ENCODE measurements around the gene DAB2IP. TPM values are rescaled to one million over a fixed set of nuclear protein-coding genes. Genes with fewer than 3 reads are reported as not detected.

The DAB2IP gene
- total RNA-seq, 1 experiment from 2014 or later: 52.6 TPM

DNA sequence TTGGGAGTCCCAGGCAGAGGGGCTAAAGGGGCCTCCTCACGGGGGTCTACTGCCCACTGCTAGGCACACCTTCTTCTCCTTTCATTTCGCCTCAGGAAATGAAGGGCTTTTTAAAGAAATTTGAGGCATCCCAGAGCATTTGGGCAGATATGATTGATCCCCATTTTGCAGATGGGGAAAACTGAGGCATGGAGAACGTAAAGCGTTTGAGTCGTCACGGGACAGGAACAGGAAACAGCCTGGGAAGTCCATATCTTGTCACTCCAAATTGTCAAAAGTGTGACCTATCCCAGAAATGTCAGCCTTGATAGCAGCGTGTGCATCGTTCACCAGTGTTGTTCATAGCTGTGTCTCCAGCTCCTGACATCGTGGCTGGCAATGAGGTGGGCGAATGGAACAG is 98.2 kb downstream of the DAB2IP start:
- DNase-seq (ENCODE audit: low spot score) (no peak), ATAC-seq (no peak)
- CTCF ChIA-PET: interaction anchor here (1.0 to 9.3 kb wide), 2 partner anchors 13 to 62 kb away, joined by 3 to 78 read pairs; no protein-coding TSS in a partner anchor
- Mint-ChIP-seq H3K4me3 (no peak overlapping the region), H3K27me3 (ENCODE audit: low read depth) (no peaks in the 10 kb centered on the region), H3K27ac (no peak overlapping the region), H3K4me1 (peaks cover 13% of the 10 kb centered on the region), H3K36me3 (no peaks in the 10 kb centered on the region), H3K9me3 (no peaks in the 10 kb centered on the region)
- POLR2A ChIA-PET: no interaction called here
- TF ChIP-seq JAZF1 (CRISPR knock-in tag; IDR thresholded peaks at IDR 0.05) (no peak), TCF7 (CRISPR knock-in tag; IDR thresholded peaks at IDR 0.05; ENCODE audit: low read depth) (no peak), MYBL2 (CRISPR knock-in tag; IDR thresholded peaks at IDR 0.05) (no peak), NR1H2 (CRISPR knock-in tag; IDR thresholded peaks at IDR 0.05) (no peak), FOXK1 (CRISPR knock-in tag; IDR thresholded peaks at IDR 0.05) (no peak), FOXJ3 (CRISPR knock-in tag; IDR thresholded peaks at IDR 0.05; ENCODE audit: borderline replicate concordance) (no peak), IRF2 (CRISPR knock-in tag; IDR thresholded peaks at IDR 0.05; ENCODE audit: borderline replicate concordance, low read depth) (no peak)
- TF ChIP-seq, protein P1, sequence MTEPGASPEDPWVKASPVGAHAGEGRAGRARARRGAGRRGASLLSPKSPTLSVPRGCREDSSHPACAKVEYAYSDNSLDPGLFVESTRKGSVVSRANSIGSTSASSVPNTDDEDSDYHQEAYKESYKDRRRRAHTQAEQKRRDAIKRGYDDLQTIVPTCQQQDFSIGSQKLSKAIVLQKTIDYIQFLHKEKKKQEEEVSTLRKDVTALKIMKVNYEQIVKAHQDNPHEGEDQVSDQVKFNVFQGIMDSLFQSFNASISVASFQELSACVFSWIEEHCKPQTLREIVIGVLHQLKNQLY (CRISPR knock-in tag; IDR thresholded peaks at IDR 0.05): no peak

GRCh38 chr9:121750259-121750714 is 98.9 kb downstream of the DAB2IP start:
- Mint-ChIP-seq H3K36me3 (no peaks in the 10 kb centered on the region), H3K9me3 (no peaks in the 10 kb centered on the region), H3K27me3 (ENCODE audit: low read depth) (no peaks in the 10 kb centered on the region), H3K27ac (no peak overlapping the region), H3K4me1 (peaks cover 13% of the 10 kb centered on the region), H3K4me3 (no peak overlapping the region)
- TF ChIP-seq CBFB (CRISPR knock-in tag; IDR thresholded peaks at IDR 0.05; ENCODE audit: low read depth) (no peak), TEAD4 (CRISPR knock-in tag; IDR thresholded peaks at IDR 0.05) (no peak), ZNF396 (CRISPR knock-in tag; IDR thresholded peaks at IDR 0.05; ENCODE audit: borderline replicate concordance) (no peak), MXD4 (CRISPR knock-in tag; IDR thresholded peaks at IDR 0.05; ENCODE audit: borderline replicate concordance) (no peak), SOX15 (CRISPR knock-in tag; IDR thresholded peaks at IDR 0.05) (no peak)
- TF ChIP-seq, protein P2, sequence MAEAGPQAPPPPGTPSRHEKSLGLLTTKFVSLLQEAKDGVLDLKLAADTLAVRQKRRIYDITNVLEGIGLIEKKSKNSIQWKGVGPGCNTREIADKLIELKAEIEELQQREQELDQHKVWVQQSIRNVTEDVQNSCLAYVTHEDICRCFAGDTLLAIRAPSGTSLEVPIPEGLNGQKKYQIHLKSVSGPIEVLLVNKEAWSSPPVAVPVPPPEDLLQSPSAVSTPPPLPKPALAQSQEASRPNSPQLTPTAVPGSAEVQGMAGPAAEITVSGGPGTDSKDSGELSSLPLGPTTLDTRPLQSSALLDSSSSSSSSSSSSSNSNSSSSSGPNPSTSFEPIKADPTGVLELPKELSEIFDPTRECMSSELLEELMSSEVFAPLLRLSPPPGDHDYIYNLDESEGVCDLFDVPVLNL (CRISPR knock-in tag; IDR thresholded peaks at IDR 0.05; ENCODE audit: borderline replicate concordance, low read depth): no peak
- CTCF ChIA-PET: interaction anchor here (0.6 to 9.3 kb wide), 2 partner anchors 14 to 63 kb away, joined by 3 to 78 read pairs; no protein-coding TSS in a partner anchor
- POLR2A ChIA-PET: no interaction called here
- ATAC-seq (no peak), DNase-seq (ENCODE audit: low spot score) (no peak)

- peak overlapping the region; percentile 60 for H3K27ac Mint-ChIP-seq
- no peak for TF ChIP-seq GRHL2 (CRISPR knock-in tag; IDR thresholded peaks at IDR 0.05; ENCODE audit: insufficient replicate concordance, severe bottlenecking)
- no peaks in the 10 kb centered on the region for H3K36me3 Mint-ChIP-seq
- ATAC-seq (no peak), DNase-seq (ENCODE audit: low spot score) (no peak)
- H3K27me3 Mint-ChIP-seq (ENCODE audit: low read depth): no peaks in the 10 kb centered on the region
- no peak overlapping the region for H3K4me3 Mint-ChIP-seq
- peaks cover 9% of the 10 kb centered on the region for H3K4me1 Mint-ChIP-seq
- no peaks in the 10 kb centered on the region for H3K9me3 Mint-ChIP-seq
- ChIA-PET CTCF (interaction anchor here (0.6 to 9.3 kb wide), 2 partner anchors 14 to 64 kb away, joined by 3 to 78 read pairs; no protein-coding TSS in a partner anchor), POLR2A (no interaction called here)
Measured at GRCh38 chr9:121750715-121751623, 99.5 kb downstream of the DAB2IP start.

- Mint-ChIP-seq H3K4me3 (no peak overlapping the region), H3K27me3 (ENCODE audit: low read depth) (no peaks in the 10 kb centered on the region), H3K27ac (peak overlapping the region; percentile 60), H3K9me3 (no peaks in the 10 kb centered on the region), H3K36me3 (no peaks in the 10 kb centered on the region), H3K4me1 (0 out of 2 replicates have a peak, but pooled peaks cover 2% of the 10 kb centered on the region)
- no peak for ATAC-seq
- ChIA-PET CTCF (interaction anchor here (2.5 to 9.3 kb wide), 3 partner anchors 15 to 65 kb away, joined by 7 to 78 read pairs (median 15); no protein-coding TSS in a partner anchor), POLR2A (interaction anchor here (0.5 kb wide), 1 partner anchor 902 kb away, joined by 3 read pairs; no protein-coding TSS in a partner anchor)
- no peak for DNase-seq (ENCODE audit: low spot score)
- TF ChIP-seq, protein P3, sequence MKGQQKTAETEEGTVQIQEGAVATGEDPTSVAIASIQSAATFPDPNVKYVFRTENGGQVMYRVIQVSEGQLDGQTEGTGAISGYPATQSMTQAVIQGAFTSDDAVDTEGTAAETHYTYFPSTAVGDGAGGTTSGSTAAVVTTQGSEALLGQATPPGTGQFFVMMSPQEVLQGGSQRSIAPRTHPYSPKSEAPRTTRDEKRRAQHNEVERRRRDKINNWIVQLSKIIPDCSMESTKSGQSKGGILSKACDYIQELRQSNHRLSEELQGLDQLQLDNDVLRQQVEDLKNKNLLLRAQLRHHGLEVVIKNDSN (CRISPR knock-in tag; IDR thresholded peaks at IDR 0.05): no peak
- no peak for TF ChIP-seq HMGA2 (CRISPR knock-in tag; IDR thresholded peaks at IDR 0.05)
- TF ChIP-seq RORB (CRISPR knock-in tag; IDR thresholded peaks at IDR 0.05): no peak
- no peak for TF ChIP-seq GABPB1 (CRISPR knock-in tag; IDR thresholded peaks at IDR 0.05)
- TF ChIP-seq RELA (CRISPR knock-in tag; IDR thresholded peaks at IDR 0.05; ENCODE audit: borderline replicate concordance): no peak
- no peak for TF ChIP-seq TEAD4 (CRISPR knock-in tag; IDR thresholded peaks at IDR 0.05)
- no peak for TF ChIP-seq NFATC4 (CRISPR knock-in tag; IDR thresholded peaks at IDR 0.05)
- TF ChIP-seq ETV6 (CRISPR knock-in tag; IDR thresholded peaks at IDR 0.05): no peak
- TF ChIP-seq, protein P4, sequence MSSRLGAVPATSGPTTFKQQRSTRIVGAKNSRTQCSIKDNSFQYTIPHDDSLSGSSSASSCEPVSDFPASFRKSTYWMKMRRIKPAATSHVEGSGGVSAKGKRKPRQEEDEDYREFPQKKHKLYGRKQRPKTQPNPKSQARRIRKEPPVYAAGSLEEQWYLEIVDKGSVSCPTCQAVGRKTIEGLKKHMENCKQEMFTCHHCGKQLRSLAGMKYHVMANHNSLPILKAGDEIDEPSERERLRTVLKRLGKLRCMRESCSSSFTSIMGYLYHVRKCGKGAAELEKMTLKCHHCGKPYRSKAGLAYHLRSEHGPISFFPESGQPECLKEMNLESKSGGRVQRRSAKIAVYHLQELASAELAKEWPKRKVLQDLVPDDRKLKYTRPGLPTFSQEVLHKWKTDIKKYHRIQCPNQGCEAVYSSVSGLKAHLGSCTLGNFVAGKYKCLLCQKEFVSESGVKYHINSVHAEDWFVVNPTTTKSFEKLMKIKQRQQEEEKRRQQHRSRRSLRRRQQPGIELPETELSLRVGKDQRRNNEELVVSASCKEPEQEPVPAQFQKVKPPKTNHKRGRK (CRISPR knock-in tag; IDR thresholded peaks at IDR 0.05; ENCODE audit: borderline replicate concordance): no peak
- no peak for TF ChIP-seq NR3C1 (CRISPR knock-in tag; conservative IDR thresholded peaks at IDR 0.05; ENCODE audit: low read depth)
Measured at GRCh38 chr9:121751686-121752445, 100.4 kb downstream of the DAB2IP start.
